ENCODE measurements around the gene WNK3. TPM values are rescaled to one million over a fixed set of nuclear protein-coding genes. Genes with fewer than 3 reads are reported as not detected.

WNK3 gene
- total RNA-seq, 1 donor from 2014 or later = 19.7 TPM

GRCh38 chrX:54230435-54231148 lies 127.3 kb downstream of the WNK3 start:
- TF ChIP-seq, protein P1, sequence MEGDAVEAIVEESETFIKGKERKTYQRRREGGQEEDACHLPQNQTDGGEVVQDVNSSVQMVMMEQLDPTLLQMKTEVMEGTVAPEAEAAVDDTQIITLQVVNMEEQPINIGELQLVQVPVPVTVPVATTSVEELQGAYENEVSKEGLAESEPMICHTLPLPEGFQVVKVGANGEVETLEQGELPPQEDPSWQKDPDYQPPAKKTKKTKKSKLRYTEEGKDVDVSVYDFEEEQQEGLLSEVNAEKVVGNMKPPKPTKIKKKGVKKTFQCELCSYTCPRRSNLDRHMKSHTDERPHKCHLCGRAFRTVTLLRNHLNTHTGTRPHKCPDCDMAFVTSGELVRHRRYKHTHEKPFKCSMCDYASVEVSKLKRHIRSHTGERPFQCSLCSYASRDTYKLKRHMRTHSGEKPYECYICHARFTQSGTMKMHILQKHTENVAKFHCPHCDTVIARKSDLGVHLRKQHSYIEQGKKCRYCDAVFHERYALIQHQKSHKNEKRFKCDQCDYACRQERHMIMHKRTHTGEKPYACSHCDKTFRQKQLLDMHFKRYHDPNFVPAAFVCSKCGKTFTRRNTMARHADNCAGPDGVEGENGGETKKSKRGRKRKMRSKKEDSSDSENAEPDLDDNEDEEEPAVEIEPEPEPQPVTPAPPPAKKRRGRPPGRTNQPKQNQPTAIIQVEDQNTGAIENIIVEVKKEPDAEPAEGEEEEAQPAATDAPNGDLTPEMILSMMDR (IDR thresholded peaks at IDR 0.05; ENCODE audit: partially characterized antibody, unreplicated experiment) = no peak
- H3K36me3 Mint-ChIP-seq (ENCODE audit: unreplicated experiment) = no peaks in the 10 kb centered on the region

GRCh38 chrX:54223581-54223980 lies 134.3 kb downstream of the WNK3 start:
- Mint-ChIP-seq H3K36me3 (ENCODE audit: unreplicated experiment) (no peaks in the 10 kb centered on the region), H3K27ac (ENCODE audit: unreplicated experiment) (no peak overlapping the region), H3K27me3 (ENCODE audit: unreplicated experiment) (no peaks in the 10 kb centered on the region), H3K4me3 (ENCODE audit: unreplicated experiment) (no peak overlapping the region), H3K9me3 (ENCODE audit: unreplicated experiment) (no peaks in the 10 kb centered on the region), H3K4me1 (ENCODE audit: low read depth, unreplicated experiment) (no peaks in the 10 kb centered on the region)
- no peak for DNase-seq
- TF ChIP-seq, protein P1 (IDR thresholded peaks at IDR 0.05; ENCODE audit: partially characterized antibody, unreplicated experiment) = no peak

More at GRCh38 chrX:54230435-54231148, 127.3 kb downstream of the WNK3 start:
- no peaks in the 10 kb centered on the region for H3K27me3 Mint-ChIP-seq (ENCODE audit: unreplicated experiment)
- no peaks in the 10 kb centered on the region for H3K9me3 Mint-ChIP-seq (ENCODE audit: unreplicated experiment)
- no peak overlapping the region for H3K27ac Mint-ChIP-seq (ENCODE audit: unreplicated experiment)
- H3K4me3 Mint-ChIP-seq (ENCODE audit: unreplicated experiment) = no peak overlapping the region
- no peaks in the 10 kb centered on the region for H3K4me1 Mint-ChIP-seq (ENCODE audit: low read depth, unreplicated experiment)
- no peak for DNase-seq

- Mint-ChIP-seq H3K4me1 (ENCODE audit: low read depth, unreplicated experiment) (no peaks in the 10 kb centered on the region), H3K27ac (ENCODE audit: unreplicated experiment) (no peak overlapping the region), H3K36me3 (ENCODE audit: unreplicated experiment) (no peaks in the 10 kb centered on the region)
Observed at GRCh38 chrX:54213603-54214002, 144.2 kb downstream of the WNK3 start.

GRCh38 chrX:54208531-54208930 lies 149.3 kb downstream of the WNK3 start:
- H3K27ac Mint-ChIP-seq (ENCODE audit: unreplicated experiment) = no peak overlapping the region
- no peak for DNase-seq
- H3K4me1 Mint-ChIP-seq (ENCODE audit: low read depth, unreplicated experiment) = no peaks in the 10 kb centered on the region
- no peak overlapping the region for H3K4me3 Mint-ChIP-seq (ENCODE audit: unreplicated experiment)
- H3K9me3 Mint-ChIP-seq (ENCODE audit: unreplicated experiment) = no peaks in the 10 kb centered on the region
- H3K36me3 Mint-ChIP-seq (ENCODE audit: unreplicated experiment) = no peaks in the 10 kb centered on the region
- no peaks in the 10 kb centered on the region for H3K27me3 Mint-ChIP-seq (ENCODE audit: unreplicated experiment)
- TF ChIP-seq, protein P1 (IDR thresholded peaks at IDR 0.05; ENCODE audit: partially characterized antibody, unreplicated experiment) = no peak

More at GRCh38 chrX:54213603-54214002, 144.2 kb downstream of the WNK3 start:
- no peaks in the 10 kb centered on the region for H3K9me3 Mint-ChIP-seq (ENCODE audit: unreplicated experiment)
- DNase-seq = no peak
- TF ChIP-seq, protein P1 (IDR thresholded peaks at IDR 0.05; ENCODE audit: partially characterized antibody, unreplicated experiment) = no peak
- H3K27me3 Mint-ChIP-seq (ENCODE audit: unreplicated experiment) = no peaks in the 10 kb centered on the region
- H3K4me3 Mint-ChIP-seq (ENCODE audit: unreplicated experiment) = no peak overlapping the region

DNA sequence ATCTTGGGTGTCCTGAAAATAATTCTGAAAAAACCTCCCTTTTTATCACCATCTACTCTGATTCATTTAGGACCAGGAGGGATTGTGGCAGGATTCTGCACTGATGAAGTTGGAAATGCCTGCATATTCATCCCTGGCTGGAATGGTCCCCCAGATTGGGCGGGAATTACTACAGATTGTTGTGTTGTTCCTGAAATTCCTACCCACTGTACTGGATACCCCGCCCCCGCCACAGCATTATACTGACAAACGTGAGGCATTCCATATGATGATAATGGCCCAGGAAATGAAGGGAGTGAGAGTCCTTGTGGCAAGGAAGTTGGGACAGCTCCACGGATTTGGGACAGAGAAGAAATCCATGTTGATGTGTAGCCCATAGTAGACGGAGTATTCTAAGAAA lies 159.6 kb downstream of the WNK3 start:
- no peak overlapping the region for H3K27ac Mint-ChIP-seq (ENCODE audit: unreplicated experiment)
- peaks cover 1% of the 10 kb centered on the region for H3K4me1 Mint-ChIP-seq (ENCODE audit: low read depth, unreplicated experiment)
- no peak for DNase-seq
- TF ChIP-seq, protein P1 (IDR thresholded peaks at IDR 0.05; ENCODE audit: partially characterized antibody, unreplicated experiment) = no peak
- no peaks in the 10 kb centered on the region for H3K9me3 Mint-ChIP-seq (ENCODE audit: unreplicated experiment)
- peaks cover 2% of the 10 kb centered on the region for H3K27me3 Mint-ChIP-seq (ENCODE audit: unreplicated experiment)
- no peaks in the 10 kb centered on the region for H3K36me3 Mint-ChIP-seq (ENCODE audit: unreplicated experiment)
- H3K4me3 Mint-ChIP-seq (ENCODE audit: unreplicated experiment) = no peak overlapping the region

Data from glutamatergic neuron (in vitro differentiated cells).